ENCODE results near the gene GRID2. TPM values are rescaled to one million over a fixed set of nuclear protein-coding genes. Genes with fewer than 3 reads are reported as not detected.
"Not testable (repeated sequence)": the region's sequence is repeated elsewhere in the genome, so short reads cannot be mapped to it uniquely, and the experiment has no call there.

GRID2 gene
- total and polyA plus RNA-seq, 12 donors: 0.55 to 4.0 (median 2.0) TPM

- no peak overlapping the region for H3K27ac ChIP-seq
- H3K4me1 ChIP-seq (replicated peaks in 1 of 2): no peaks in the 10 kb centered on the region
- 49 to 61% (median 56%) methylated on average over 1 of the region's 1 CpG for WGBS, 4 donors
- no peak overlapping the region for H3K4me3 ChIP-seq
- intact Hi-C loops (cut with DNase I): no loop called here
- H3K9me3 ChIP-seq (replicated peaks in 1 of 3): no peaks in the 10 kb centered on the region
- TF ChIP-seq CTCF (IDR thresholded peaks at IDR 0.05) (no peak), POLR2A (IDR thresholded peaks at IDR 0.05) (no peak)
- no peaks in the 10 kb centered on the region for H3K36me3 ChIP-seq (replicated peaks in 1 of 2)
- H3K27me3 ChIP-seq: no peaks in the 10 kb centered on the region
- no peak for DNase-seq
Measured at GRCh38 chr4:92447255-92447905, 143.6 kb downstream of the GRID2 start.

GRCh38 chr4:92448176-92448575, 144.4 kb downstream of the GRID2 start:
- H3K4me1 ChIP-seq (replicated peaks in 1 of 2); H3K9me3 ChIP-seq (replicated peaks in 1 of 3); H3K27me3 ChIP-seq; intact Hi-C loops (cut with DNase I); DNase-seq; H3K36me3 ChIP-seq (replicated peaks in 1 of 2); H3K4me3 ChIP-seq; H3K27ac ChIP-seq: not testable (repeated sequence)
- WGBS, 4 donors: 80 to 90% (median 82%) methylated on average over 5 of the region's 5 CpGs

GRCh38 chr4:92450694-92451093, 146.9 kb downstream of the GRID2 start:
- TF ChIP-seq POLR2A (IDR thresholded peaks at IDR 0.05) (no peak), CTCF (IDR thresholded peaks at IDR 0.05) (no peak)
- no peak overlapping the region for H3K4me3 ChIP-seq
- no peaks in the 10 kb centered on the region for H3K27me3 ChIP-seq
- H3K27ac ChIP-seq: no peak overlapping the region
- intact Hi-C loops (cut with DNase I): no loop called here
- H3K9me3 ChIP-seq (replicated peaks in 1 of 3): no peaks in the 10 kb centered on the region
- no peaks in the 10 kb centered on the region for H3K36me3 ChIP-seq (replicated peaks in 1 of 2)
- DNase-seq: no peak
- H3K4me1 ChIP-seq (replicated peaks in 1 of 2): no peaks in the 10 kb centered on the region

GRCh38 chr4:92451782-92452181, 148.0 kb downstream of the GRID2 start:
- Histone ChIP-seq H3K27me3 (no peaks in the 10 kb centered on the region), H3K9me3 (replicated peaks in 1 of 3) (no peaks in the 10 kb centered on the region), H3K4me1 (replicated peaks in 1 of 2) (no peaks in the 10 kb centered on the region), H3K36me3 (replicated peaks in 1 of 2) (no peaks in the 10 kb centered on the region), H3K27ac (no peak overlapping the region), H3K4me3 (no peak overlapping the region)
- no peak for DNase-seq
- intact Hi-C loops (cut with DNase I): no loop called here
- TF ChIP-seq POLR2A (IDR thresholded peaks at IDR 0.05): no peak
- no peak for TF ChIP-seq CTCF (IDR thresholded peaks at IDR 0.05)

- H3K4me3 ChIP-seq; DNase-seq; H3K36me3 ChIP-seq (replicated peaks in 1 of 2); H3K27ac ChIP-seq; H3K27me3 ChIP-seq; H3K9me3 ChIP-seq (replicated peaks in 1 of 3); H3K4me1 ChIP-seq (replicated peaks in 1 of 2); intact Hi-C loops (cut with DNase I): not testable (repeated sequence)
- 83 to 90% (median 89%) methylated on average over 2 of the region's 2 CpGs for WGBS, 4 donors
Measured at GRCh38 chr4:92452383-92452782, 148.6 kb downstream of the GRID2 start.
